DND-41 (cell line): Measurements from ENCODE around the gene TSPEAR.

Experiments
- CTCF ChIP-seq: IDR thresholded peaks from 2 replicates; pipeline ENCODE4 v1.5.1; 2012; ENCODE audit warnings: borderline replicate concordance, low read length, moderate library complexity, mild to moderate bottlenecking; ENCODE audit not compliant: poor library complexity, severe bottlenecking; ENCODE audit errors: extremely low read depth
- EZH2 ChIP-seq: IDR thresholded peaks from 3 replicates; pipeline ENCODE4 v1.6.1; 2012; ENCODE audit warnings: borderline replicate concordance, low read depth, mild to moderate bottlenecking, moderate library complexity, low read length, inconsistent platforms; ENCODE audit not compliant: severe bottlenecking

DNA sequence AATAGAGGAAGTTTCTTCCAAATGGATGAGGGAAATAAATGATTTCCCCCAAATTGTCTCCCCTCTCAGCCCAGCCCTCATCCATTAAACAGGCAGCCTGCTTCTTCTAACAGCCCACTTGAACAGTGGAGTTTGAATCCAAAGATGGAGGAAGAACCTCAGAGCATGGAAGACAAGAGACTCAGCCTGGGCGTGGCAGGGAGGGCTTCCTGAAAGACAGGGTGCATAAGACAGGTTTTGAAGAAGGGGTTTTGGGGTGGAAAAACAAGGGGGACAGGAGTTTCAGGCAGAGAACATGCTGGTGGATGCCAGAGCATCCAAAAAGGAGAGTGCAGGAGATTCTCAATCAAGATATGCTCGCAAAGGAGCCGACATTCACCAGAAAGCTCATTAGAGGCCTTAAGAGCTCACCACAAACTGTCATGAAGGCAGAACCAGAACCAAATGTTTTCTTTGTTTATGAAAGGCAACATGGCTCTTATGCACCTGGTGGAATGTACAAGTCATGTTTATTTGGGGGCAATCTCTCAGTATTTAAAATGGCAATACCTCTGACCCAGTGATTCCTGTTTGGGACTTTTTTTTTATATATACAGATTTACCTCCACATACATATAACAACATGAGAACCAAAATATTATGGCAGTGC, 26.5 kb upstream of the TSPEAR start:
- TF ChIP-seq EZH2: no peak
- TF ChIP-seq CTCF: no peak
